HFFc6 (cell line): ENCODE results near the gene TSC22D1. TPM values are rescaled to one million over a fixed set of nuclear protein-coding genes. Genes with fewer than 3 reads are reported as not detected.
"Not testable (repeated sequence)": the region's sequence is repeated elsewhere in the genome, so short reads cannot be mapped to it uniquely, and the experiment has no call there.

Source experiments
- DNase-seq: peaks from one replicate; pipeline ENCODE4 v3.0.0-alpha.2; 2018
- H3K27ac Mint-ChIP-seq: 2 replicates; pipeline ENCODE4 v1.8.0; 2020; ENCODE audit warnings: mild to moderate bottlenecking, mixed read lengths
- H3K27me3 Mint-ChIP-seq: 2 replicates; pipeline ENCODE4 v1.8.0; 2021; ENCODE audit warnings: mild to moderate bottlenecking, moderate library complexity, mixed read lengths; ENCODE audit not compliant: insufficient read depth
- H3K36me3 Mint-ChIP-seq: 2 replicates; pipeline ENCODE4 v1.8.0; 2021; ENCODE audit warnings: low read depth, mixed read lengths
- H3K4me1 Mint-ChIP-seq: 2 replicates; pipeline ENCODE4 v1.8.0; 2020; ENCODE audit warnings: low read depth, mixed read lengths
- H3K4me3 Mint-ChIP-seq: 2 replicates; pipeline ENCODE4 v1.8.0; 2020; ENCODE audit warnings: mild to moderate bottlenecking, moderate library complexity, mixed read lengths
- H3K9me3 Mint-ChIP-seq: 2 replicates; pipeline ENCODE4 v1.8.0; 2020; ENCODE audit warnings: mild to moderate bottlenecking, mixed read lengths
- total RNA-seq, 6 experiments: library from RNA; stranded (reverse); fragmentation: NEBNext Ultra II Directional; extraction: Animal tissue kit (Norgen Biotek cat#: 25700); gene quantifications; 2 replicates in 1 of 6; 3 replicates in 5 of 6; pipeline ENCODE4 v1.2.3, GENCODE V29; 2021
- TF ChIP-seq, protein P1 (sequence below): fragments of 200-600 bp; sonication (generic); IDR thresholded peaks from 2 replicates; pipeline ENCODE4 v1.5.0; 2021; ENCODE audit warnings: antibody characterized with exemption, mild to moderate bottlenecking

TSC22D1 gene
- total RNA-seq, 6 experiments from 2014 or later, result 42.3 to 49.4 (median 45.2) TPM

DNA sequence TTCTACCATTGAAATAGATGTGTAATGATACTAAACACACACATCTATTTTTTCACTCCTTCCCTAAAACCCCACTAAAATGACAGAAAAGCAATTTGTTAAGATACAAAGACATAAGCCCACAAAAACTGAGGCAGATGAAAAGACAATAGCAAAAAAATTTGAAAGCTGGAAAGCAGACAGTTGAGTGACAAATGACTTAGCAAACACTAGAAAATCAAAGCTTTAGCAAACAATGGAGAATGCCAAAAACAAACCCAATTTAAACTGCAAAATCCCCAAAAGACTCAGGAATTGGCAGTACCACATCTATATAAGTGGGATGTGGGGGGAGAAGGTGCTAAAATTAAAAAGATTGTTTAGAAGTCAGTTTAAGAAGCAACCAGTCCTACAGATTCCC is 9.5 kb downstream of the TSC22D1 start:
- peak overlapping the region; percentile 25 for H3K27ac Mint-ChIP-seq

DNA sequence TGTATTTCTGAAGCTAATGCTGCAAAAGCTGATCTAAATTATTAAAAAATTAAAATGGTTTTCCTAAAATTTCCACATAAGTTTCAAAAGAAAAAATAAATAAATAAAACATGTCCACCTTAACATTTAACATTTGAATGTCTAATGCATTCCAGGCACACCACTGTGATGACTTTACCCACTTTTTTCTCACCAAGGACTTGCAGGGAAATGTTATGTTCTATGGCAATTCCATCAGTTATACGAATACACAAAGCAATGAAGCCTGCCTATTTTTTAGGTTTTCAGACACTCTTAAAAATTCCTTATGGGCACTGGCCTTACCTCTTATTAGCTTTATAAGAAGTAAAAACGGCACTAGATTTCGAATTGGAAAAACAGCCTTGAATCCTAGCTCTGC is 10.2 kb downstream of the TSC22D1 start:
- Mint-ChIP-seq H3K27me3 (no peaks in the 10 kb centered on the region), H3K9me3 (no peaks in the 10 kb centered on the region), H3K4me1 (peaks cover 66% of the 10 kb centered on the region), H3K27ac (no peak overlapping the region), H3K36me3 (peaks cover 41% of the 10 kb centered on the region), H3K4me3 (no peak overlapping the region)
- DNase-seq, result peak; percentile 12
- TF ChIP-seq, protein P1, sequence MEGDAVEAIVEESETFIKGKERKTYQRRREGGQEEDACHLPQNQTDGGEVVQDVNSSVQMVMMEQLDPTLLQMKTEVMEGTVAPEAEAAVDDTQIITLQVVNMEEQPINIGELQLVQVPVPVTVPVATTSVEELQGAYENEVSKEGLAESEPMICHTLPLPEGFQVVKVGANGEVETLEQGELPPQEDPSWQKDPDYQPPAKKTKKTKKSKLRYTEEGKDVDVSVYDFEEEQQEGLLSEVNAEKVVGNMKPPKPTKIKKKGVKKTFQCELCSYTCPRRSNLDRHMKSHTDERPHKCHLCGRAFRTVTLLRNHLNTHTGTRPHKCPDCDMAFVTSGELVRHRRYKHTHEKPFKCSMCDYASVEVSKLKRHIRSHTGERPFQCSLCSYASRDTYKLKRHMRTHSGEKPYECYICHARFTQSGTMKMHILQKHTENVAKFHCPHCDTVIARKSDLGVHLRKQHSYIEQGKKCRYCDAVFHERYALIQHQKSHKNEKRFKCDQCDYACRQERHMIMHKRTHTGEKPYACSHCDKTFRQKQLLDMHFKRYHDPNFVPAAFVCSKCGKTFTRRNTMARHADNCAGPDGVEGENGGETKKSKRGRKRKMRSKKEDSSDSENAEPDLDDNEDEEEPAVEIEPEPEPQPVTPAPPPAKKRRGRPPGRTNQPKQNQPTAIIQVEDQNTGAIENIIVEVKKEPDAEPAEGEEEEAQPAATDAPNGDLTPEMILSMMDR, result no peak

More for the DNA sequence above, 9.5 kb downstream of the TSC22D1 start:
- no peak for DNase-seq
- Mint-ChIP-seq H3K9me3 (no peaks in the 10 kb centered on the region), H3K4me3 (no peak overlapping the region), H3K4me1 (peaks cover 71% of the 10 kb centered on the region), H3K27me3 (no peaks in the 10 kb centered on the region), H3K36me3 (peaks cover 41% of the 10 kb centered on the region)
- TF ChIP-seq, protein P1, result no peak

DNA sequence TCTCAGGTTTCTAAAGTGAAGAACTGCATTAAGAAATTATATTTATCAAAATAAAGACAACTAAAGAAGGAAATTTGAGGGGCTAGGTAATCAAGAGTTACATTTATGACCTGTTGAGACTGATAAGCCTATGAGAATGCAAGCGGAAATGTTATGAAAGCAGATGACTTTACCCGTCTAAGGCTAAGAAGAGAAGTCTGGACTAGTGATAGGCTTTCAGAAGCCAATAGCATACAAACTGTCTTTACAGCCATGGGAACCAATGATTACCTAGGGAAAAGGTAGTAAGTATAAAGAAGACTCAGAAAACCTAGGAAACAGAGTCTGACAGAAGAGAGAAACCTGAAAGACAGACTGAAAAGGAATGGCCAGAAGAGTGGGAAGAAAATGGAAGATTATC is 11.2 kb downstream of the TSC22D1 start:
- Mint-ChIP-seq H3K27ac (no peak overlapping the region), H3K27me3 (no peaks in the 10 kb centered on the region), H3K9me3 (no peaks in the 10 kb centered on the region), H3K4me3 (no peak overlapping the region), H3K36me3 (peaks cover 41% of the 10 kb centered on the region), H3K4me1 (peaks cover 61% of the 10 kb centered on the region)
- TF ChIP-seq, protein P1, result no peak
- no peak for DNase-seq

DNA sequence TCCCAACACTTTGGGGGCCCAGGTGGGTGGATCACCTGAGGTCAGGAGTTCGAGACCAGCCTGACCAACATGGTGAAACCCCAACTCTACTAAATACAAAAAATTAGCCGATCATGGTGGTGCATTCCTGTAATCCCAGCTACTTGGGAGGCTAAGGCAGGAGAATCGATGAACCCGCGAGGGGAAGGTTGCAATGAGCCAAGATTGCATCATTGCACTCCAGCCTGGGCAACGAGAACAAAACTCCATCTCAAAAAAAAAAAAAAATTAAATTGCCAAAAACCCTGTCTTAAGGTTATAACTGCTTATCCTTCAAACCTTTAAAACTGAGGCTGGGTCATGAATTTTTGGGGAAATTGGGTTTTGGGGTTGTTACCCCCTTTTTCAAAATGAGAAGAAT is 13.3 kb downstream of the TSC22D1 start:
- Mint-ChIP-seq H3K4me1 (peaks cover 40% of the 10 kb centered on the region), H3K36me3 (peaks cover 24% of the 10 kb centered on the region)
- not testable (repeated sequence) for H3K27ac Mint-ChIP-seq, H3K9me3 Mint-ChIP-seq, H3K27me3 Mint-ChIP-seq, H3K4me3 Mint-ChIP-seq, DNase-seq

DNA sequence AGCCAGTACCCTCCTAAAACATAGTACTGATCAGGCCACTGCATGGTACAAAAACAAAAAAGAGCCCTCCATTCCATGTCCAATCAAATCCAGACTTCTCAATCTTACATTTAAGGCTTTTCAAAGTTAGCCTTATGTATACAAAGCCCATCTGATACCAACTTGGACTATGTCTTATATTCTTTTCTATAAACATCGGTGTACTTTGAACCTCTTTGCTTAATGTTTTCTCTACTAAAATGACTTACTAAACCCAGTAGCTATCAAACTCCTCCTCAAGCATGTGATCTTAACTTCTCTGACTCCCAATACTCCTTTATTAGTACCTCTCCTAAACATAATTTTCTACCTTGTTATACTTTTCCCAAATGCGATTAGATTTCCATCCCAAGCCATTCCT is 14.8 kb downstream of the TSC22D1 start:
- no peaks in the 10 kb centered on the region for H3K9me3 Mint-ChIP-seq
- no peak overlapping the region for H3K4me3 Mint-ChIP-seq
- no peak overlapping the region for H3K27ac Mint-ChIP-seq
- H3K27me3 Mint-ChIP-seq, result no peaks in the 10 kb centered on the region
- no peak for DNase-seq
- peaks cover 25% of the 10 kb centered on the region for H3K4me1 Mint-ChIP-seq
- H3K36me3 Mint-ChIP-seq, result peaks cover 18% of the 10 kb centered on the region
- TF ChIP-seq, protein P1, result no peak

DNA sequence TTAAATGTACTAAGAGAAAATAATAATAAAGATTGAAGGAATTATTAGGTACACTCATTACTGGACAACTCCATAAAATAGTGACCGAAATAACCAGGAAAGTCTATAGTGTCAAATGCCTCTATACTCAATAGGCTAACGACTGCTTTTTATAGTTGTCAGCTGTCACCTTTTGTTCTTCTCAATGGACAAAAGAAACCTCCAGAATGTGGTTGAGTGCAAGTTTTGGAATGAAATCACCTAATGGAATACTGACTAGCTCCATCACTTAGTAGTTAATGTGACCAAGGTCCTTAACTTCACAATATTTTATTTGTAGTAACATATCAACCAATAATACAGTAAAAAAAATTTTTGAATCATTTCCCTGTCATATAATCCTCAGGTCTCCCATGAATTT is 18.1 kb downstream of the TSC22D1 start:
- TF ChIP-seq, protein P1, result no peak

More for the DNA sequence above, 18.1 kb downstream of the TSC22D1 start:
- peaks cover 1% of the 10 kb centered on the region; the same call in 1 of the 2 replicates for H3K36me3 Mint-ChIP-seq
- H3K4me3 Mint-ChIP-seq, result no peak overlapping the region
- no peak overlapping the region for H3K27ac Mint-ChIP-seq
- no peaks in the 10 kb centered on the region for H3K27me3 Mint-ChIP-seq
- no peak for DNase-seq
- no peaks in the 10 kb centered on the region for H3K4me1 Mint-ChIP-seq
- H3K9me3 Mint-ChIP-seq, result no peaks in the 10 kb centered on the region
